ENCODE results near the gene NUP210. TPM values are rescaled to one million over a fixed set of nuclear protein-coding genes. Genes with fewer than 3 reads are reported as not detected.

The NUP210 gene
- 35.4 TPM for polyA plus RNA-seq (2013, experiment 1 of 2)
- 35.8 TPM for polyA plus RNA-seq (2013, experiment 2 of 2)

DNA sequence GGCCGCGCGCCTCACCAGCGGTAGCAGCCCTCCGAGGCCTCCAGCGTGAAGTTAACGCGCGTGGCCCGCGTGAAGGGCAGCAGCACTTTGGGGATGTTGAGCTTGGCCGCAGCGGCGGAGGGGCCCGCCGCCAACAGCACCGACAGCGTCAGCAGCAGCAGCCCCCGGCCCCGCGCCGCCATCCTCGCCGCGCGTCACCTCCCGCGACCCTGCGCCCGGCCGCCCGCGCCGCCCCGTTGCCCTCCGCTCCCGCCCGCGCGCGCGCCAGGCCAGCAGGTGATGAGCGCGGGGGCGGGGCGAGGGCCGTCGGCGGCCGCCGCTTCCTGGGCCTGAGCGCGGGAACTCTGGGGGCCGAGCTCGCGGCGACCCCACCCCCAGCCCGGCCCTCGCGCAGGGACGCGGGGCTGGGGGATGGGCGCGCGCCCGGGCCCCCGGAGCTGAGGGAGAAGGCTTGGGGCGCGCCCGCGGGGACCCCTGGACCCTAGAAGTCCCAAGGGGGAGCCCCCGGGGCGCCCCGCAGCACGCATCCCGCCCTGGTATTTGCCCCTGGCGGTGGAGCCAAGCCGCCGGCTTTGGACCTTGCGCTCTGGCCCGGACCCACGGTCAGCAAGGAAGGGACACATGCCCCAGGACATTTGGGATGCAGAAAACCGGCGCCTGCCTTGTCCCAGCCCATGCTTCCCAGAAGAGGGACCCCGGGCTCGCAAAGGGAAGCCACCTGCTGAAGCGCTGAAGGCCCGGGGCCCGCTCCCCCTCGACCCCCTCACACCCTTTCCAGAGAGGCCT, at the start of gene NUP210:
Gene NUP210 (minus strand): TSS at position 278 of the 786 bp plus-strand sequence. CDS start 96 bp downstream, at position 182.
- H2AFZ ChIP-seq (ENCODE audit: low read length): peak within 1 kb of the TSS; percentile 97
- peak within 1 kb of the TSS; percentile 91 to 98 for H3K4me3 ChIP-seq (ENCODE audit: low read length in 2 of 2)
- H2BK15ac ChIP-seq (ENCODE audit: low read length): peak within 1 kb of the TSS; percentile 88
- peaks cover 8% of the 10 kb centered on the region for H3K79me1 ChIP-seq (ENCODE audit: low read depth, low read length)
- H3K9me3 ChIP-seq (replicated peaks in 1 of 2; ENCODE audit: control insufficient read depth in 2 of 2, insufficient read depth in 1 of 2, low read depth in 1 of 2, low read length in 2 of 2): no peaks in the 10 kb centered on the region
- no CpG with 5 or more reads among the region's 90 CpGs for WGBS, 2 donors (ENCODE audit: extremely low coverage in 2 of 2, insufficient read length in 2 of 2, insufficient replicate concordance in 1 of 2)
- H2BK12ac ChIP-seq (ENCODE audit: low read length): no peak within 1 kb of the TSS
- peak within 1 kb of the TSS; percentile 91 for H2AK5ac ChIP-seq (ENCODE audit: low read depth, low read length)
- peak within 1 kb of the TSS; percentile 89 for H3K4me2 ChIP-seq (ENCODE audit: insufficient read depth, low read length, poor library complexity, severe bottlenecking)
- H3K14ac ChIP-seq (ENCODE audit: low read length): peak within 1 kb of the TSS; percentile 97
- H3K18ac ChIP-seq (ENCODE audit: low read length): peak within 1 kb of the TSS; percentile 99
- peak within 1 kb of the TSS; percentile 78 for H3K4ac ChIP-seq (ENCODE audit: low read length)
- peak within 1 kb of the TSS; percentile 98 for H3K9ac ChIP-seq (ENCODE audit: low read depth, low read length, poor library complexity)
- H4K91ac ChIP-seq (ENCODE audit: low read depth, low read length, poor library complexity): no peak within 1 kb of the TSS
- peaks cover 1 to 15% of the 10 kb centered on the region in 2 donors for H3K36me3 ChIP-seq (replicated peaks in 1 of 2; ENCODE audit: control insufficient read depth in 2 of 2, insufficient read depth in 2 of 2, low read length in 2 of 2)
- peaks cover 0 to 13% (median 4%) of the 10 kb centered on the region in 3 experiments for H3K27me3 ChIP-seq (ENCODE audit: control insufficient read depth in 3 of 3, insufficient read depth in 3 of 3, low read depth in 1 of 3, low read length in 3 of 3)
- peak within 1 kb of the TSS; percentile 82 for H3K23ac ChIP-seq (ENCODE audit: low read depth, low read length, poor library complexity)
- H3K27ac ChIP-seq (replicated peaks; ENCODE audit: low read length): no peak within 1 kb of the TSS
- peak; percentile 63 for DNase-seq (ENCODE audit: low spot score)
- H3K4me1 ChIP-seq (ENCODE audit: control insufficient read depth in 2 of 2, insufficient read depth in 1 of 2, low read depth in 1 of 2, low read length in 2 of 2): peaks cover 9 to 19% of the 10 kb centered on the region in 2 donors
- H4K8ac ChIP-seq (ENCODE audit: low read depth, low read length): peak within 1 kb of the TSS; percentile 53
- H2BK120ac ChIP-seq (ENCODE audit: low read depth, low read length): no peak within 1 kb of the TSS
- peak within 1 kb of the TSS; percentile 88 for H2BK5ac ChIP-seq (ENCODE audit: low read length)

DNA sequence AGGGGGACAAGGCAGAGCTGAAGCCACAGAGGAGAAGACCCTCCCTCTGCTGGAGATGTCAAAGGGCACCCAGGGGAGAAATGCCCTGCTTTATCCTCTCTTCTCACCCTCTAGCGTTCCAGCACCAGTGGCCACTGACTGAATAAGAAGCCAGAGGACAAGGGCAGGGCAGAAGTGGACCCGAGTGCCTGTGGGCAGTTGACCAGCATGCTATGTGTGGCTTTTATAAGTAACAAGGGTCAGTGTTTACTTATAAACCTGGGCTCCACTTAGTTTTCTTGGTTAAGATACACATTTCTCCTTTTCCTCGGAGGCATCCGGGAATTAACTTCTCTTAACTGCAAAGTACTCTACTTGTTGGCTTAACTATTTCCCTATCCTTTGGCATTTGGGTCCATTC, 46.7 kb upstream of the NUP210 start:
- H2BK5ac ChIP-seq (ENCODE audit: low read length): no peak overlapping the region
- H4K8ac ChIP-seq (ENCODE audit: low read depth, low read length): no peak overlapping the region
- H3K4ac ChIP-seq (ENCODE audit: low read length): no peak overlapping the region
- H3K27ac ChIP-seq (replicated peaks; ENCODE audit: low read length): no peak overlapping the region
- no peak overlapping the region for H2AFZ ChIP-seq (ENCODE audit: low read length)
- no peak overlapping the region for H3K9ac ChIP-seq (ENCODE audit: low read depth, low read length, poor library complexity)
- peaks cover 0 to 33% (median 0%) of the 10 kb centered on the region in 3 experiments for H3K27me3 ChIP-seq (ENCODE audit: control insufficient read depth in 3 of 3, insufficient read depth in 3 of 3, low read depth in 1 of 3, low read length in 3 of 3)
- no peaks in the 10 kb centered on the region for H3K79me1 ChIP-seq (ENCODE audit: low read depth, low read length)
- peak overlapping the region; percentile 1 for H3K23ac ChIP-seq (ENCODE audit: low read depth, low read length, poor library complexity)
- no peak overlapping the region for H2BK15ac ChIP-seq (ENCODE audit: low read length)
- no peak overlapping the region for H3K18ac ChIP-seq (ENCODE audit: low read length)
- no CpG with 5 or more reads among the region's 4 CpGs for WGBS, 2 donors (ENCODE audit: extremely low coverage in 2 of 2, insufficient read length in 2 of 2, insufficient replicate concordance in 1 of 2)
- no peak overlapping the region for H3K4me2 ChIP-seq (ENCODE audit: insufficient read depth, low read length, poor library complexity, severe bottlenecking)
- H2AK5ac ChIP-seq (ENCODE audit: low read depth, low read length): no peak overlapping the region
- no peak for DNase-seq (ENCODE audit: low spot score)
- H3K4me1 ChIP-seq (ENCODE audit: control insufficient read depth in 2 of 2, insufficient read depth in 1 of 2, low read depth in 1 of 2, low read length in 2 of 2): no peaks in the 10 kb centered on the region
- no peak overlapping the region for H4K91ac ChIP-seq (ENCODE audit: low read depth, low read length, poor library complexity)
- no peak overlapping the region for H2BK12ac ChIP-seq (ENCODE audit: low read length)
- no peak overlapping the region for H3K4me3 ChIP-seq (ENCODE audit: low read length in 2 of 2)
- H3K14ac ChIP-seq (ENCODE audit: low read length): no peak overlapping the region
- H3K36me3 ChIP-seq (replicated peaks in 1 of 2; ENCODE audit: control insufficient read depth in 2 of 2, insufficient read depth in 2 of 2, low read length in 2 of 2): no peaks in the 10 kb centered on the region
- H3K9me3 ChIP-seq (replicated peaks in 1 of 2; ENCODE audit: control insufficient read depth in 2 of 2, insufficient read depth in 1 of 2, low read depth in 1 of 2, low read length in 2 of 2): no peaks in the 10 kb centered on the region
- no peak overlapping the region for H2BK120ac ChIP-seq (ENCODE audit: low read depth, low read length)

GRCh38 chr3:13465236-13465873, 45.2 kb upstream of the NUP210 start:
- no peak for DNase-seq (ENCODE audit: low spot score)
- Histone ChIP-seq H3K18ac (ENCODE audit: low read length) (no peak overlapping the region), H2AFZ (ENCODE audit: low read length) (no peak overlapping the region), H3K9me3 (replicated peaks in 1 of 2; ENCODE audit: control insufficient read depth in 2 of 2, insufficient read depth in 1 of 2, low read depth in 1 of 2, low read length in 2 of 2) (no peaks in the 10 kb centered on the region), H3K4ac (ENCODE audit: low read length) (no peak overlapping the region), H3K4me2 (ENCODE audit: insufficient read depth, low read length, poor library complexity, severe bottlenecking) (no peak overlapping the region), H3K27me3 (ENCODE audit: control insufficient read depth in 3 of 3, insufficient read depth in 3 of 3, low read depth in 1 of 3, low read length in 3 of 3) (peaks cover 0 to 30% (median 0%) of the 10 kb centered on the region in 3 experiments), H3K36me3 (replicated peaks in 1 of 2; ENCODE audit: control insufficient read depth in 2 of 2, insufficient read depth in 2 of 2, low read length in 2 of 2) (no peaks in the 10 kb centered on the region), H3K79me1 (ENCODE audit: low read depth, low read length) (no peaks in the 10 kb centered on the region), H3K23ac (ENCODE audit: low read depth, low read length, poor library complexity) (no peak overlapping the region), H4K8ac (ENCODE audit: low read depth, low read length) (no peak overlapping the region), H2AK5ac (ENCODE audit: low read depth, low read length) (no peak overlapping the region), H3K27ac (replicated peaks; ENCODE audit: low read length) (no peak overlapping the region), H2BK5ac (ENCODE audit: low read length) (no peak overlapping the region), H2BK12ac (ENCODE audit: low read length) (no peak overlapping the region), H4K91ac (ENCODE audit: low read depth, low read length, poor library complexity) (no peak overlapping the region), H3K14ac (ENCODE audit: low read length) (peak overlapping the region; percentile 47), H3K4me1 (ENCODE audit: control insufficient read depth in 2 of 2, insufficient read depth in 1 of 2, low read depth in 1 of 2, low read length in 2 of 2) (peaks cover 0 to 1% of the 10 kb centered on the region in 2 donors), H2BK120ac (ENCODE audit: low read depth, low read length) (no peak overlapping the region), H3K4me3 (ENCODE audit: low read length in 2 of 2) (no peak overlapping the region), H2BK15ac (ENCODE audit: low read length) (no peak overlapping the region), H3K9ac (ENCODE audit: low read depth, low read length, poor library complexity) (peak overlapping the region; percentile 32)
- no CpG with 5 or more reads among the region's 4 CpGs for WGBS, 2 donors (ENCODE audit: extremely low coverage in 2 of 2, insufficient read length in 2 of 2, insufficient replicate concordance in 1 of 2)
